Colon (tissue), 2 donors: Measurements from ENCODE around the gene GAS7.

Source experiments
- FAIRE-seq: peaks from 2 replicates; lab custom pipeline; 2012; peaks lifted over from hg19 to GRCh38; lab: Jason Lieb, UNC
- donor health status: control.
- donor health status: control.

The GAS7 gene

DNA sequence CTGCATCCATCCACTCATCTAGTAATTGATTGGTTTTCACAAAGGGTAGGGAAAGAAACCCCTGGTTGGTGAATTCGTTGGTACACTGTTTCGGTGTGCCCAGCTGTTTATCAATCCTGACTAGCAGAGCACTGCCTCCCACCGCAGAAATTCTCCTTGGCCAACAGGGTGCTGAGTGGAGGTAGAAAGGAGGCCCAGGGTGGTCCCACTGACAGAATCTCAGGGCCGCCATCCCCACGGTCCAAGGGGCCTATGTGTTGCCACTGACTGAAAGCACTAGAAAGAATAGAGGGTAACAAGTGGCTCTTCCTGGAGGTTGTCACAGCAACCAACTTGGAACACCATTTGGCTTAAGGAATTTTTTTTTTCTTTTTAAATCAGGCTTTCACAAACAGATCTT lies 284.9 kb downstream of the GAS7 start:
- no peak for FAIRE-seq

DNA sequence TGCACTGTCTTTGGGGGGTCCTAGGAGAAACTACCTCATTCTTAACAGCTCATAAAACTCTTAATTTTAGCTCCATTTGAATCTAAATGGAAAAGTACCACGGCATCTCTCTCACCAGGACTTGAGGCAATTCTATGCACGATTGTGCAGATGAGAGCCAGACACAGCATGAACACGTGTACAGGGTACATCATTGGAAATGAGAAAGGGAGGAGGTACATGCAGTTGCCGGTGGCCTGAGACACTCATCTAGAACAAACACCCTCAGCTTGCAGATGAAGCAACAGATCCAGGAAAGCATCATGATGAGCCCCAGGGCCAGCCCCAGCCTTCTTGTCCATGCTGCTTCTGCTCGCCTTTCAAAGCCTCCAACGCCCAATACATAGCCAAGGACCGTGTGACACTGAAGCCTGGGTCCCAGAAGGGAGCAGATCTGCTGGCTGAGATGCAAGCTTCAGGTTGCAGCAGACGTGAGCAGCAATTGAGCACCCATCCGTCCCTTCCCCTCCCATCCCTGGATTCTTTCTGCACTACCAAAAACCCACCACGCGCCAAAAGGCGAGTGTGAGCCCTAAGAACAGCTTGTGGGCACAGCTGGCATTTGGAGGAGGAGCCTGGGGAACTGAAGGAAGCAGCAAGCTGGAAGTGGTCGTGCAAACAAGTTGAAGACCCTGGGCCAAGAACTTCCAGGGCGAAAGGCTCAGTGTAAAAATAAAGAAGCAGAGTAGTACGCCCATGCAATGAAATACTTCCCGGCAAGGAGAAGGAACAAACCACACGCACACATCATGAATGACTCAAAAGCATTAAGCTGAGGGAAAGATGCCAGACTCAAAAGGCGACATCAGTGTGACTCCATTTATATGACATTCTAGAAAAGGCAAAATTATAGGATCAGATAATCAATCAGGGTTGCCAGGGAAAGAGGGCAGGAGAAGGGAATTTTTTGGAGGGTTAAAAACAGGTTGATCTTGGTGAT lies 286.0 kb downstream of the GAS7 start:
- no peak for FAIRE-seq

DNA sequence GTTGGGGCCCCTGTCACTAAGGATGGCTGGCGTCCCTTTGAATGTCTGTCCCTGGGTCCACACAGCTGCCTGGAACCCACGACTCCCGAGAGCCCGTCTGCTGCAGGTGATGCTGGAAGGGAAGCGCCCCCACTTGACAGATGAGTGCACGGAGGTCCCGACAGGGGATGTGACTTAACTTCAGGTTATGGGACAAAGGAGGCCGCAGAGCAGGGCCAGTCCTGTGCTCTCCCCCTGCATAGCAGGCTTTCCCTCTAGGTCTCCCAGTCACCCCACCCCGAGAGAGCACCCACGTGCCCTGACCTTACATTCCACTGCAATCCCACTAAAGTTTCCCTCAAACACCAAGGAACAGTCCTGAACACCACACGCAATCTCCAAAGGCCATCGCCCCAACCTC lies 287.3 kb downstream of the GAS7 start:
- FAIRE-seq, result no peak

DNA sequence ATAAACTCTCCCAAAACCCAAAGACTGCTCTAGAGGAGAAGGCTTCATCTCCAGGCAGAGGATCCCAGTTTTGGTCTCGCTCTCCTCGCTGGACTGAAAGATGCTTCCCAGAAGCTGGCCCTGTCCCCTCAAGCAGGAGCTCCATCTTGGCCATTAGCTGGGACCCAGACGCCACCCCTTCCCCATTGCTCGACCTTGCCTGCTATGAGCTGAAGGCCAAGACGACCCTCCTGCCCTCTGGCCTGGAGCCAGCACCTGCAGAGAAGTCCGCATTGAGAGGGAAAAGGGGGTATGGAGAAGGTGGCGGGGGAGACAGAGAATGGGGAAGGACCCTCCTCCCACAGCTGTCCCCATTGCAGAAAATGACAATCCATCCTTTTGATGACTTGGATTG lies 289.8 kb downstream of the GAS7 start:
- FAIRE-seq, result no peak

DNA sequence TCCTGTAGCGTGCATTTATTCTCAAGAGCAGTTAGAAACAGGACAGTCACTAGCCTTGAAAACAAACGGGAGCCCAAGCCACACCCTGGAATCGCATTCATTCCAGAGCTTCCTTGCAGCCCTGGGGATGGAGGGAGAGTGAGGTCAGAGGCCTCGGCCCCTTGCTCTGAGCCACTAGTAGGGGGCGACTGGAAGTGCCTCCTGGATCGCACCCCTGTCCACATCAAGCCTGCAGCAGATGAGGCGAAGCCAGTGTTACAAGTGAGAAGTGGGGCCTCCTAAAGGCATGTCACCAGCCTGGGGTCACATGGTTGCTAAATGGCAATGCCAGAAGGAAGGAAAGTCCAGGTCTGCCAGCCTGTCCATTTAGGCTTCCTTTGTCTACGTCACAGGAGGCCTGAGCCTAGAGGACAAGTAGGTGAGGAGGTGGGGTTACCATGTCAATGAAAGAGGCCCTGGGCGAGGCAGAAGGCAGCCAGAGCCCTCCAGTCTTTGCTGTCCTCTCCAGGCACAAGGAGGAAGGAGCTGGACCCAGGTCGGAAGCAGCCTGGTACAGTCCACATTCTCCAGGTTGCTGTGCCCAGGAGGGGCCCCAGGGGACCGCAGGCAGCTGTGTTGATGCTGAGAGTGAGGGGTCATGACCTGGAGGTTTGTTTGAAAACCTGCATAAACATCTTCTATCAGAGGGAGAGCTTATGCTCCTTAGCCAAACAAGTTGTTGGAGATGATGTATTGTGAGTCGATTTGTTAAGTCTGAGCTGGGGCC lies 290.3 kb downstream of the GAS7 start:
- FAIRE-seq, result no peak

DNA sequence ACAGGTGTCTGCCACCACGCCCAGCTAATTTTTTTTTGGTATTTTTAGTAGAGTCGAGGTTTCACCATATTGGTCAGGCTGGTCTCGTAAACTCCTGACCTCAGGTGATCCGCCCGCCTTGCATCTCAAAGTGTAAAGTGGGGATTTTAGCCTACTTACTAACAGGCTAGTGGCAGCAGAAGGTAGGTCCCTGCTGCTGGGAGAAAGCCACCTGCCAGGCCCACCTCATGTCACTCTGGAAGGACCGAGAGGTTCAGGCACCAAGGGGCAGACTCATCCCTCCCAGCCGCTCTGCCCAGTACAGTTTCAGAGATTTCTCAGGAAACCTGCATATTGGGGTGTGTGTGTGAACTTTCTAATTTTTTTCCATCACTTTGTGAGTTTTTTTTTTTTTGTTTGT lies 291.3 kb downstream of the GAS7 start:
- no peak for FAIRE-seq

DNA sequence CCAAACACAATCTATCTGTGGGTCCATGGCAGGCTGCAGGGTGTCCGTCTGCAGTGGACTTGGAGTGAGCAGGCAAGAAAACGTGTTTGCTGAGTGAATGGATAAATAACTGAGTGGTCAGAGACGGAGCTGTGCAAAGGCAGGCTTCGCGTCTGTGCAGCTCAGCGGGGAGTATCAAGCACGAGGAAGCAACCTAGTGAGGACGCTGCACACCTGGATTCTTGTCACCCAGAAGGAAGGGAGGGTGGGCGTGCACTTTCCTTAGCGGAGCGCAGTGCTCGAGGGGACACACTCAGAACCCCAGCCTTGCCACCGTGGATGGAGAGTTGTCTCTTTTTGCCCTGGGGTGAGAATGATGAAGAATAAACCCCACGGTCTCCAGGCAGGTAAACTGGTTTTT lies 291.8 kb downstream of the GAS7 start:
- no peak for FAIRE-seq

DNA sequence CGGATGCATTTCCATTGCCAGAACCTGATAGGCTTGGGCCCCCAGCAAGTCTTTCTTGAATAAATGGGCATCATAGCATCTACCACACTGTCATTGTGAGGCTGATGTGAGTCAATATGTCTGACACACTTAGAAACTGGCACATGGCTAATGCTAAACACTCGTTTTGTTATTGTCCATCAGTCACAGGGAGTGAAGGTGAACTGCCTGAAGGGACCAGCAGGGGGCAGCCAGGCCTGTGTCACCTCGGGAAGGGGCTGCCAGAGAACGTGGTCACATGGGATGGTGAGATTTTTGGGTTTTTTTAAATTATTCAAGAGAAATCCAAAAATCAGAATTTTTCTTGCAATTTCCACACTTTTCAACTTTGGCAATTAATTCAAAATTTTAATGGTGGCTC lies 292.5 kb downstream of the GAS7 start:
- FAIRE-seq, result no peak

DNA sequence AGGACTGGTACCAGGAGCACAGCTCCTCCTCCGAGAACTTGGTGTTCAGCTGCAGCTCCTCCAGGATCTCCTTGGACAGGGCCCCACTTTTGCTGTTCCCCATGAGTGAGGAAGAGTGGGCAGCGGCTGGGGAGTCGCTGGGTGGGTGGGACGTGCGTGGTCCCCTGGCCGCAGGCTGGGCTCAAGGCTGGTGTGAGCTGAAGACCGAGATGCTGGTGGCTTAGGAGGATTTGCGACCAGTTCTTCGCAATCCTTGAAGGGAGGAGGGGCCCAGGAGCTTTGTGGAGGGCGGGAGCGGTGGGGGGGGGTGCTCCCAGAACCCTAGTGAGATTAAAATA lies 293.4 kb downstream of the GAS7 start, which contains the start of gene RCVRN:
Gene RCVRN, minus strand, starts transcription at position 194 of the 338 bp plus-strand sequence. Its CDS starts 91 bp downstream, at position 103.
- no peak for FAIRE-seq

DNA sequence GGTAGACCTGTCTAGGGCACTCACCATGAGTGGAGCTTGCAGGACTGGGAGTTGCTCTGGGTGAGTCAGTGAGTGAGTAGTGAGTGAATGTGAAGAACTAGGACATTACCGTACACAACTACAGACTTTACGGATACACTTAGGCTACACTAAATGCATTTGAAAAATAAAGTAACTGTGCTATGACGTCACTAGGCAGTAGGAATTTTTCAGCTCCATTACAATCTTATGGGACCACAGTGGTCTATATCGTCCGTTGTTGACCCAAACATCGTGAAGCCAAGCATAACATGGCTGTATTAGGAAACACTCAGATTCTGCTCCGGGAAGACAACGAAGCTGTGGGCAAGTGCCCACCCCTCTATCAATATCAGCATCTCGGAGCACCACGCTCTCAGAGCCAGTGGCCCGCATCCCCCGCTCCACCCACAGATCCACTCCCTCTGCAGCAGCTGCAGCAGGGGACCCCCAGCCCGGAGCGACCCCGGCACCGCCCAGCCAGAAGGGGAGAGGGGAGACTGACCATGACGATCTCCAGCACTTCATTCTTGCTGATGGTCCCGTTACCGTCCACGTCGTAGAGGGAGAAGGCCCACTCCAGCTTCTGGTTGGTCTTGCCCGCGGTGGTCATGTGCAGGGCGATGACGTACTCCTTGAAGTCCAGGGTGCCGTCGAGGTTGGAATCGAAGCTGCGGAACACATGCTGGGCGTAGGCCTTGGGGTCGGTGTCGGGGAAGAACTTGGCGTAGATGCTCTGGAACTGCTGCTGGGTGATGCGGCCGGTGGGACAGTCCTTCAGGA lies 293.9 kb downstream of the GAS7 start:
- no peak for FAIRE-seq

DNA sequence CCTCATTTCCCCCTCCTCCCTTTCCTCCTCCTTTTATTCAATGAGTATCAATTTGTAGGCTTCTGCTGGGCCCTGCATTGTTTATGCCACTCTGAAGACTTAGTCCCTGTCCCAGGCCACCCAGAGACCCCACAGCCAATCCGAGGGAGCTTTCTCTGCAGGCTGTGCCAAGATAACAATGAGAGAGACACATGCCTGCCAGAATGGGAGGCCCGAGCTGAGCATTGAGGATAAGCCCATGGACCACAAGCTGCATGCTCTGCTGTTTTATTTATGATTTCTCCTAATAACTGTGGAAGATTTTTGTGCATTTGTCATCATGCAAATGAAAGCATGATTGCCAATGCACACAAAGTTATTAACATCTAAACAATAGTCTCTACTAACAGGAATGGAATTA lies 296.3 kb downstream of the GAS7 start:
- no peak for FAIRE-seq

DNA sequence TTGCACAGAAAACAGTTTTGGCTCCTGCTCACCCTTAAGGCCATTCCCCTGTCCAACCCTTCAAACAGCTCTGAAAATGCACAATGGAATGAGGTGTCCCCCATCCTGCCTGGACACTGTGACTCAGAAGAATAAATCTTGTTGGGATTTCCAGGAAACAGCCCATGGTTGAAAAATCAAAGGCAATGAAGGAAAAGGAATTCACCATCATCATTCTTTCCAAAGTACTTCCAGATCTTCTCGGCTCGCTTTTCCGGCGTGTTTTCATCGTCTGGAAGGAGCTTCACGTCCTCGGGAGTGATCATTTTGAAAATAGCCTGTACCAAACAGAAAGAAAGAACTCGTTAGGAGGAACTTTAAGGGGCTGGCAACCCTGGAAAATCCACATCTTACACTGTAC lies 297.6 kb downstream of the GAS7 start:
- FAIRE-seq, result no peak

DNA sequence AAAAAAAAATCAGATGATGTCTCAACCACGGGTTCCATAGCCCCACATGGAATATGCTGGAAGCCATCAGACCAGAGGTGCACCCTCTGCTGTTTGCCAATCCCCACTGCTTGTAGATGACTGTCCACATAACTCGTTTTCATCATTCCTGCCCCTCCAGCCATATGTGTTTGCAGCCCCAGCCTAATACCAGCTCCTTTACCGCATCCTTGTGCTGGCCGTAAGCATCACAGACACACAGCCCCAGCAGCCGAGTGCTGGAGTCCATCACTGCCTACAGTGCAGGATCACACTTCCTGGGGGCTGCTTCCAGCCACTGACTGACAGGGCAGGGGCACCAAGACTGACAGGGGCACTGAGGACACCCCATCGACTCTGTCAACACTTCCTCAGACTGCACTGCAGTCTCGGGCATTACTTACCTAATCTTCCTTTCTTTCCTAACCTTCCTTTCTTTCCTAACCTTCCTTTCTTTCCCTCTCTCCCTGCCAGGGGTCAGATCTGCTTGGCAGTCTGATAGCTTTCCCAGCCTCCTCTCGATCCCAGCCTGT lies 298.3 kb downstream of the GAS7 start:
- FAIRE-seq, result no peak

DNA sequence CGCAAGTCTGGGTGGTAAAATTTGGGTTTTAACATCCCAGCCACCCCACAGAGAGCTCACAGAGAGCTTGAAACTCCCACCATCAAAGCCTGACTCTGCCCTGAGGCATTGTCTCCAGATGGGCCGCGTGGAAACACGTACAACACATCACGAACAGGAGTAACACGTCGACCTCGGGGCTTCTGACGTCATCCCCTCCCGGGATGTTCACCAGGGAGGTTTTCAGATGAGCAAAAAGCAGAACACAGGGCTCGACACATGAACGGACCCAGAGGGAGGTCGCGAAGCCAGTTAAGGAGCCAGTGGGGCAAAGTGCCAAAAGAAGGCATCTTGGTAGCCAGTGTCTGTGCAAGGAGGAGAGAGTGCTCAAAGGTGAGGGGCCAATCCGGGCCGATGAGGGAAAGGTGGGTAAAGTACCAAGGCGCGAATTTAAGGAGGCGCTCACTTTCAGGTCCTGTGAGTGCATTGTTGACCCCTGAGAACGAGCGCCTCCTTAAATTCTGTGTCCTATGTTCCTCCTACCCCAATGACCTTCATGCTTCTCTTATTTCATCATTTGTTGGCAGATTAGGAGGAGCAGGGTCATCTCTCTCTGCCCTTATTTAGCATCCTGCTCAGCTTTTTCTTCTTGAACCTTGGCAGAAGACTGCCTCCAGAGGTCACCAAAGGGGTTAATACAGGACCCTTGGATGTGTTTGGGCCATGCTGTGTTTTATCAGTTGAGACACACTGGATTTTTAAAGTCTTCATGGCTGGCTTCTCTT lies 298.9 kb downstream of the GAS7 start:
- no peak for FAIRE-seq

DNA sequence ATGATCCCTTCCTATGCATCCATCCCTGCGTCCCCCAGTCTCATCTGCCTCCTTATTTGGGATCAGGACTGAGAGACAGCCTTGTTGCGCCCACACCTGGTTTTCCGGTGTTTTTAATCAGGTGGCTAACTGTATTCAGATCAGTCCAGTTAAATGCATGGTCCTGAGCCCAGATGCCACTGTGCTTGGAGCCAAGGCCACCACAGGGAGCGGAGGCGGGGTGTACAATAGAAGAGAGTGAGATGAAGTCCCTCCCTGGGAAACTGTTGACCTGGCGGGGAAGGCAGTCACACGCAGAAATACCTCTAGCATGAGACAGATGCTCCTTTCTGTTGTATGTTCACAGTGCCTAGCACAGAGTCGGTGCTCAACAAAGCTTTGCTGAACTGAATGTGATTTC lies 299.6 kb downstream of the GAS7 start:
- no peak for FAIRE-seq

DNA sequence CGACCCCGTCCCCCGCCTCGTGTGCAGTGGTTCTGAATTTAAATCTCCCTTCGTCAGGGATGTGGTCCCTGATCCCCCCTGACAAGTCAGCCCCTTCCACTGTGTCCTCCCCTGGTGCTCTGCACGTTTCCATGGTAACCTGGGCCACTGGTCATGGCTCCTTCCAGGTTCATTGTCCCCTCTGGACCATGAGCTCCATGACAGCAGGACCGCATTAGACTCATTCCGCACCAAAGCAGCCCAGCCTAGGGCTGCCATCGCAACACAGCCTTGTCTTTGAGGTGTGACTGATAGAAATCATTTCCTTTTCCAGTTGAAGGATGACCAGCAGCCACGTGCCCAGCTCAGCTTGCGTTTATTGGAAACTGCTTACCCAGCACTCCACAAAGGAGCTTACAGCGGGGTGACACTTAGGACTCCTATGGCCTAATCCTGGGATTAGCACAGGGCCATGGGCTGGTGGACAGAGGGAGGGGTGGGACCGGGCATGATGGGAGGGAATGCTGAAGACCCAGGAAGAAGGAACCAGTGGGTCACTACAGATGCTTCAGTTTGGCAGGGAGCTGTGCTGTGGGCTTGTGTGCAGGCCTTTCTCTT lies 300.9 kb downstream of the GAS7 start:
- no peak for FAIRE-seq

DNA sequence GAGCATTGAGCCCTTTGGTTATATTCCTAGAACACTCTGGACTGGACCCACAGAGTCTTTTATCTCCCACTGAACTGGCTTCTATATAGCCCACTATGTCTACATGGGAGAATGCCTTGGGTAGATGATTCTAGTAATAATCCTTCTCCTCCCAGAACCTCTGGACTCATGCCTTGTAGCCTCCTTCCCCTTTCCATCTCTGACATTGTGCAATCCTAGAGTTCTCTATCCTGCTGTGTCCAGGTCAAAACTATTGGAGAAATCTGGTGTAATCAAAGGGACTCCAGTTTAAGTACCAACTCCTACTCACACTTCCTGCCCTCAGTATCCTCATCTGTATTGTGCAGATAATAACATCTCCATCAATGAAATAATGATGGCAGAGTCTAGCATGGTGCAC lies 302.5 kb downstream of the GAS7 start:
- FAIRE-seq, result no peak

DNA sequence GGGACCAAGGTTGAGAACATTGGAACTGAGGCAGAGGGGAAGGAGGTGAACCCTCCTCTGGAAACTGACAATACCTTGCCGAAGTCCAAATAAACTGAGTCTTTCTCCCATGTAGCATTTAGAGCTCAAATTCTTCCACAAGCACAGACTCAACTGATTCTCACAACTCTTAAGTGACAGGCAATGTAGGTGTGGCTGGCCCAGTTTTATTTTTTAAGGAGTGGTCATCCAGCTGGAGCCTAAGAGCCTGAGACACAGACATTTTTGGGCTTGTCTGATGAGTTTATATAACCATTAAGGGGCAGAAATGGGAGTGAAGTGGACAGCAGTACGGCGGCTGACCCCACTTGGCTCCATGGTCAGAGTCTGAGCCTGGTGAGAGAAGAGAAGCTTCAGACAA lies 304.2 kb downstream of the GAS7 start:
- FAIRE-seq, result no peak

DNA sequence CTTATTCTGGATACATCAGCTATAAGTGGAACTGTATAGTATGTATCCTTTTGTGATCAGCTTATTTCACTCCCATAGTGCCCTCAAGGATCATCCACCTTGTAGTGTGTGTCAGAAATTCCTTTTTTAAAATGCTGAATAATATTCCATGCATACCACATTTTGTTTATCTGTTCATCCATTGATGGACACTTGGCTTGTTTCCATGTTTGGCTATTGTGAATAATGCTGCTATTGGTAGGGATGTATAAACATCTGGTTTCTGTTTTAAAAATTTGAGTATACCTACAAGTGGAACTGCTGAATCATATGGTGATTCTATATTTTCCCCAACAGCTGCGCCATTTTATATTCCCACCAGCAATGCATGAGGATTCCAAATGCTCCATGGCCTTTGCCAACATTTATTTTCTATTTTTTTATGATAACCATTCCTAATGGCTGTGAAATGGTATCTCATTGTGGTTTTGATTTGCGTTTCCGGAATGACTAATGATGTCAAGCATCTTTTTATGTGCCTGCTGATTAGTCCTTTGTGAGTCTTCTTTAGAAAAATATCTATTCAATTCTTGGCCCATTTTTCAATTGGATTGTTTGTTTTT lies 304.9 kb downstream of the GAS7 start:
- FAIRE-seq, result no peak

DNA sequence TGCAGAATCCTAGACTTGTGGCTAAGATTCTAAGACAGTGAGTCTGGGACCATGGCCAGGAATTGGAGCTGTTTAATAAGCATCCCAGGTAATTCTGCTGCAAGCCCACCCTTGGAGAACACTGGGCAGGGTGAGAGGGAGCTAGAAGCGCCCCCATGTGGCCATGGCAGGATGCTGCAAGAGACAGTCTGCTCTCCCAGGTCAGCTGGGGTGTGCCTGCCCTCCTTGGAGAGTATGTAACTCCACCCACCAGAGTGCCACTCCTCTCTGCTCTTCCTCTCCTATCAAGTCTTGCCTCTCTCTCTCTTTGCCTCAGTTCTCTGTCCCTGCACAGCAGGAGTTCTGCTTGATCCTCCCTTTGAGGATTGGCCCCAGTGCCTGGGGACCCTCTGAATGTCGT lies 308.3 kb downstream of the GAS7 start:
- no peak for FAIRE-seq

DNA sequence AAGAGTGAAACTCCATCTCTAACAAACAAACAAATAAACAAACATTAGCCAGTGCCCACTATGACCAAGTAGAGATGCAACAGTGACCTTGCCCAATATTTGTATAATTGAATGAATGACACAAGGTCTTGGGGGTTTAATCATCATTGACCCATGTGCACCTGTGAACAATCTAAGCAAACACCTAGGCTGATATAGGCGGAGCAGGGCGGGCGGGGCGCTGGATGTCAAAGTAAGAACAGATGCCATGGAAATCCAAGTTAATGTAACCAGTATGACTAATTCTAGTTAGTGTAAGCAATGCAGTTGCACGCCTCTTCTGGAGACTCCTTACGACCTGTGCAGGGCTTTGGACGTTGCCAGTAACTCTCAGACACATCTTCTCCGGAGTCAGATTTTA lies 310.9 kb downstream of the GAS7 start:
- no peak for FAIRE-seq
